Raji (cell line): ENCODE measurements around the gene SEC23IP.
A peak's percentile ranks its signal among the peaks of the same experiment; 100 is the strongest.

Source experiments
- POLR2A ChIP-seq: IDR thresholded peaks from 2 replicates; pipeline ENCODE4 v1.6.1; 2011; ENCODE audit warnings: low read depth, low read length, control low read depth; ENCODE audit not compliant: insufficient read depth

Gene SEC23IP

GRCh38 chr10:119872610-119872859, 20.0 kb upstream of the SEC23IP start, which contains the start of gene MCMBP:
Gene MCMBP, minus strand, starts transcription at chr10:119872843. Its CDS starts 259 bp downstream, at chr10:119872584.
- 0 out of 2 replicates have a peak, but pooled peaks have one; percentile 77 for TF ChIP-seq POLR2A

GRCh38 chr10:119872860-119873681, 19.5 kb upstream of the SEC23IP start:
- TF ChIP-seq POLR2A, result peak; percentile 83

- no peak for TF ChIP-seq POLR2A
These were observed 14.0 kb upstream of the SEC23IP start for GRCh38 chr10:119878524-119878923.

GRCh38 chr10:119893074-119893473, 544 bp downstream of the SEC23IP start:
- no peak for TF ChIP-seq POLR2A

- no peak for TF ChIP-seq POLR2A
These were observed 1.4 kb downstream of the SEC23IP start for GRCh38 chr10:119893845-119894427.

GRCh38 chr10:119896061-119896655, 3.6 kb downstream of the SEC23IP start:
- TF ChIP-seq POLR2A, result no peak

GRCh38 chr10:119896937-119897770, 4.6 kb downstream of the SEC23IP start:
- no peak for TF ChIP-seq POLR2A

- TF ChIP-seq POLR2A, result no peak
These were observed 6.0 kb downstream of the SEC23IP start for GRCh38 chr10:119898577-119898976.

- no peak for TF ChIP-seq POLR2A
These were observed 11.6 kb downstream of the SEC23IP start for GRCh38 chr10:119903946-119904666.

- no peak for TF ChIP-seq POLR2A
These were observed 15.6 kb downstream of the SEC23IP start for GRCh38 chr10:119908166-119908565.

GRCh38 chr10:119910689-119911088, 18.2 kb downstream of the SEC23IP start:
- TF ChIP-seq POLR2A, result no peak

- TF ChIP-seq POLR2A, result no peak
These were observed 25.2 kb downstream of the SEC23IP start for GRCh38 chr10:119917777-119918176.

- no peak for TF ChIP-seq POLR2A
These were observed 26.7 kb downstream of the SEC23IP start for GRCh38 chr10:119919271-119919670.

- no peak for TF ChIP-seq POLR2A
These were observed 27.3 kb downstream of the SEC23IP start for GRCh38 chr10:119919826-119920225.

GRCh38 chr10:119928411-119928810, 35.9 kb downstream of the SEC23IP start:
- TF ChIP-seq POLR2A, result no peak

GRCh38 chr10:119931871-119932270, 39.3 kb downstream of the SEC23IP start:
- no peak for TF ChIP-seq POLR2A
